ENCODE measurements around the gene THSD4.

DNA sequence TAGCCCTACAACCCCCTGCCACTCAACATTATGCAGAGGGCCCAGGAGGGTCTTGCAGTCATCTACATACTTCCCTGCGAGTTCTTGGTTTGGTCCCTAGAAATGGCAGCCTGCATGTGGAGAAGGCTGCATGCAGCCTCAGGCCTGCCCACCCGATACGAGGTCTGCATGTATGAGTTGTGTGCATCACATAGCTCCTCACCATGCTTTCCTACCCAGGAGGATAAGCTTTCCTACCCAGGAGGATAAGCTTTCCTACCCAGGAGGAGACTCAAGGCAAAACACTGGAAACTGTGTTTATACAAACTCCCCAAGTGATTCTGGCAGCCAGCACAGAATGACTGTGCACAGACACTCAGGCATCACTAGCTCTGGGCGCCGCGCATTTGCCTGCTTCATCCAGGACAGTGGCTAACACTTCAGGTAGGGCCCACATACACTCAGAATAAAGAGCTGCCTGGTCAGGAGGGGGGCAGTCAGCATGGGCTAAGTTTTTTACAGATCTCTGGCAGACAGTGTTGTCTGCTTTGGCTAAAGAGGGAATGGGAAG lies 187.7 kb downstream of the THSD4 start:
- TF ChIP-seq CTCF (optimal IDR thresholded peaks at IDR 0.05 in 1 of 3, IDR thresholded peaks at IDR 0.05 in 1 of 3, conservative IDR thresholded peaks at IDR 0.05 in 1 of 3; ENCODE audit: extremely low read depth in 1 of 3, insufficient read depth in 2 of 3, low read length in 3 of 3) (no peak), EZH2 (IDR thresholded peaks at IDR 0.05; ENCODE audit: low read length) (no peak)
